Duodenal mucosa (tissue), 2 donors: ENCODE results near the gene KDM2A.
"Not testable (repeated sequence)": the region's sequence is repeated elsewhere in the genome, so short reads cannot be mapped to it uniquely, and the experiment has no call there.

Source experiments
- H3K27ac ChIP-seq: one replicate; pipeline ENCODE4 v1.7.0; 2013; ENCODE audit warnings: low read depth, low read length
- H3K27me3 ChIP-seq, 2 donors: one replicate each; pipeline ENCODE4 v1.7.0; 2013; ENCODE audit warnings: low read length in 2 of 2, control low read depth in 1 of 2; ENCODE audit not compliant: insufficient read depth in 2 of 2, control insufficient read depth in 1 of 2
- H3K36me3 ChIP-seq, 2 donors: one replicate each; pipeline ENCODE4 v1.7.0; 2013; ENCODE audit warnings: low read length in 2 of 2, control low read depth in 1 of 2; ENCODE audit not compliant: insufficient read depth in 2 of 2, control insufficient read depth in 1 of 2
- H3K4me1 ChIP-seq, 2 donors: one replicate each; pipeline ENCODE4 v1.7.0; 2013; ENCODE audit warnings: low read length in 2 of 2, control low read depth in 1 of 2; ENCODE audit not compliant: insufficient read depth in 2 of 2, control insufficient read depth in 1 of 2
- H3K4me3 ChIP-seq, 2 donors: one replicate each; pipeline ENCODE4 v1.7.0; 2013; ENCODE audit warnings: low read length in 2 of 2, low read depth in 1 of 2
- H3K9ac ChIP-seq, 2 donors: one replicate each; pipeline ENCODE4 v1.7.0; 2013; ENCODE audit warnings: low read length in 2 of 2, low read depth in 1 of 2
- H3K9me3 ChIP-seq, 2 donors: one replicate each; pipeline ENCODE4 v1.7.0; 2013; ENCODE audit warnings: low read length in 2 of 2, control low read depth in 1 of 2; ENCODE audit not compliant: control insufficient read depth in 1 of 2

The KDM2A gene

DNA sequence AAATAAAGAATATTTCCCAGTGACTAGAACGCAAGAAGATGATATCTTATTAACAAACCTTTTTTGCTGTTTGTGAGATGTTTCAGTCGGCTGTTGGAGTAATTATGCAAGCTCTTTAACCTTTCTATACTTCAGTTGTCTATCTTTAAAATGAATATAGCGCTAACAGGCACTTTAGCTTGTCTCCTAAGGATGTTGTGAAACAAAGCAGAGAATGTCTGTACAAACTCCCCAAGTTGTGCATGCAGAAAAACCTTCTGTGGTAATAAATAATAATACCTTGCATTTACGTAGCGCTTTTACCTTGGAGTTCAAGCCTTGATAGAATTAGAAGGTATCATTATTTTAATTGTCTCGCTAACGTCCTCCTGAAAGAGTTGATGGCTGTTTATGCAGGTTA is 1.9 kb upstream of the KDM2A start:
- H3K9ac ChIP-seq = no peak overlapping the region
- H3K4me1 ChIP-seq = peaks cover 8 to 20% of the 10 kb centered on the region in 2 donors
- no peak overlapping the region for H3K27ac ChIP-seq
- no peaks in the 10 kb centered on the region for H3K9me3 ChIP-seq
- H3K27me3 ChIP-seq = no peaks in the 10 kb centered on the region
- peak overlapping the region in 1 of 2 donors; percentile 18 for H3K4me3 ChIP-seq
- H3K36me3 ChIP-seq = no peaks in the 10 kb centered on the region

DNA sequence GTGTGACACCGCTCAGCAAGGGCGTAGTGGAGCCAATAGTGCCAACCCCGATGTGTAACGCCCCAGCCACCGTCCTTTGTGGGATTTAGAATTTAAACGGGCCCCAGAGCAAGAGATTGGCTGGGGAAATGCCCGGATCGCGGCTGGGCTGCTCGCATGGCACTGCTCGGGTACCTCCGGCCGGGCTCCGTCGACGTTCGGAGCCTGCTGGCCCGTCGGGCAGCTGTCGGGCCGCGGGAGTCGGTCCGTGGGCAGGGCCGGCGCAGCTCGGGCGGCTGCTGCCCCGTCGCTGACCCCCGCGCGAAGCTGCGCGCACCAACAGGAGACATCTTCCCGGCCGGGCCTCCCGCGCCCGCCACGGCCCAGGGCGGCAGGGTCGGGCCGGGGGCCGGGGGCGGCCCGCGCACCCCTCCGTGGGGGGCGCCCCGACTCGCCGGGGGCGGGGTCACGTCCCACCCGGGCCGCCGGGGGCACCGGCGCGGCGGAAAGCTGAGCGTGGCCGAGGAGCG is 1.3 kb upstream of the KDM2A start:
- H3K27ac ChIP-seq = peak overlapping the region; percentile 92
- peak overlapping the region; percentile 18 to 60 for H3K4me3 ChIP-seq
- H3K9me3 ChIP-seq = no peaks in the 10 kb centered on the region
- no peaks in the 10 kb centered on the region for H3K36me3 ChIP-seq
- peaks cover 9 to 20% of the 10 kb centered on the region in 2 donors for H3K4me1 ChIP-seq
- H3K9ac ChIP-seq = peak overlapping the region in 1 of 2 donors; percentile 57
- H3K27me3 ChIP-seq = no peaks in the 10 kb centered on the region

GRCh38 chr11:67118181-67118766 is 789 bp upstream of the KDM2A start:
- H3K4me3 ChIP-seq = peak overlapping the region; percentile 43 to 63
- no peaks in the 10 kb centered on the region for H3K9me3 ChIP-seq
- H3K27me3 ChIP-seq = no peaks in the 10 kb centered on the region
- H3K9ac ChIP-seq = peak overlapping the region; percentile 66 to 86
- no peaks in the 10 kb centered on the region for H3K36me3 ChIP-seq
- H3K27ac ChIP-seq = peak overlapping the region; percentile 92
- peaks cover 9 to 20% of the 10 kb centered on the region in 2 donors for H3K4me1 ChIP-seq

DNA sequence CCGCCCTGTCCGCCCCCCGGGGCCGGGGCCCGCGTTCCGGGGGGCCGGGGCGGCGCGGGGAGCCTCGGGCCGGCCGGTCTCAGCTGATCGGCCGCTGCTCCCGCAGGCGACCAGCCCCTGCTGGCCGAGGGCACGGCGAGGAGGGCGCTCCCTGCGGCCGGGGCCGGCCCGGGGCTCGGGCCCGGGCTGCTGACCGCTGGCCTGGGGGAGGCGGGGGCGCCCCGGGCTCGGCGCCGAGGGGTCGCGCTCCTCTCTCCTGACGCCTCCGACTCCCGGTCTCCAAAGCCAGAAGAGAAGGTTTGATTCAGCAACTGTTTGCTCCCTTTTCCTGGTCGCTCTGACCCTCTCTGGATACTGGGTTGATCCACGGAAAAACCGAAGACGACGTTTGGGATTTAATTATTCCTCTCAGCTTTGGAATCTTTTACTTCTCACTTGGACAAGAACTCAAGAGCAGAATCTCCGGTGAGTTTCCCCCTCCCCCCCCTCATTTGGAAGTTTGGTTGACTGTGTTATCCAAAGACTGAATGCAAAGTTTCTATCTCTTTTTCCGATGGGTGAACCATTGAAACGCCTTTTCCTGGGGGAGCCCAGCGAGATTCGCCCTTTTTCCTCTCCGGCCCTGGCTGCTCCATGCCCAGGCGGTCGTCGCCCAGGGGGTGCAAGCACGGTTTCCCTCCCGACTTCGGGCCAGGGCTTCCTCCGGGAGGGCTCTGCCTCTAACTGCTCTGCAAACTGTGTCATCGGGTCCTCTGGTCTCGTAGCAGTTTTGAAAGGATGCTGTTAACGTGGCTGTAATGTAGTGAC is 725 bp downstream of the KDM2A start:
- H3K4me1 ChIP-seq = peaks cover 9 to 16% of the 10 kb centered on the region in 2 donors

DNA sequence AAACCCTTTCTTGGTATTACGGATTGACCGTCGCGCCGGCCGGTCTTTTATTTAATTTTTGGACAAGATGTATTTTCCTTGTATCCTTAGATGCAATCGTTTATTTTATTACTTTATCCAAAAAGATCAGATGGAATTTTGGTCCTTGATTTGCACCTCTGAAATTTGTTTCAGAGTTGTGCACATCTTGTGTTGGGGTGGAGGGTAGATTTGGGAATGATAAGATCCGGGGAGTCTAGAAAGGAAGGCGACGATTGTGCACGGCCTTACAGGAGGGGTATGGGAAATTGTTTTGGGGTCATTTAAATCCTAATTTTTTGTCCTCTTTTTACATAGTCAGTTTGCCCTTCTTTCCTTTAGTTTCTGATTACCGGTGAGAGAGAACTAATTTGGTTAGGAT is 1.4 kb downstream of the KDM2A start:
- no peaks in the 10 kb centered on the region for H3K36me3 ChIP-seq
- H3K9ac ChIP-seq = peak overlapping the region; percentile 84 to 97
- peak overlapping the region; percentile 83 to 98 for H3K4me3 ChIP-seq
- H3K27ac ChIP-seq = no peak overlapping the region
- H3K9me3 ChIP-seq = no peaks in the 10 kb centered on the region
- no peaks in the 10 kb centered on the region for H3K27me3 ChIP-seq
- H3K4me1 ChIP-seq = peaks cover 9 to 13% of the 10 kb centered on the region in 2 donors

More for the DNA sequence above, 725 bp downstream of the KDM2A start:
- H3K9me3 ChIP-seq = no peaks in the 10 kb centered on the region
- no peaks in the 10 kb centered on the region for H3K36me3 ChIP-seq
- peak overlapping the region; percentile 84 to 97 for H3K9ac ChIP-seq
- H3K27ac ChIP-seq = peak overlapping the region; percentile 88
- H3K27me3 ChIP-seq = no peaks in the 10 kb centered on the region
- peak overlapping the region; percentile 83 to 98 for H3K4me3 ChIP-seq

DNA sequence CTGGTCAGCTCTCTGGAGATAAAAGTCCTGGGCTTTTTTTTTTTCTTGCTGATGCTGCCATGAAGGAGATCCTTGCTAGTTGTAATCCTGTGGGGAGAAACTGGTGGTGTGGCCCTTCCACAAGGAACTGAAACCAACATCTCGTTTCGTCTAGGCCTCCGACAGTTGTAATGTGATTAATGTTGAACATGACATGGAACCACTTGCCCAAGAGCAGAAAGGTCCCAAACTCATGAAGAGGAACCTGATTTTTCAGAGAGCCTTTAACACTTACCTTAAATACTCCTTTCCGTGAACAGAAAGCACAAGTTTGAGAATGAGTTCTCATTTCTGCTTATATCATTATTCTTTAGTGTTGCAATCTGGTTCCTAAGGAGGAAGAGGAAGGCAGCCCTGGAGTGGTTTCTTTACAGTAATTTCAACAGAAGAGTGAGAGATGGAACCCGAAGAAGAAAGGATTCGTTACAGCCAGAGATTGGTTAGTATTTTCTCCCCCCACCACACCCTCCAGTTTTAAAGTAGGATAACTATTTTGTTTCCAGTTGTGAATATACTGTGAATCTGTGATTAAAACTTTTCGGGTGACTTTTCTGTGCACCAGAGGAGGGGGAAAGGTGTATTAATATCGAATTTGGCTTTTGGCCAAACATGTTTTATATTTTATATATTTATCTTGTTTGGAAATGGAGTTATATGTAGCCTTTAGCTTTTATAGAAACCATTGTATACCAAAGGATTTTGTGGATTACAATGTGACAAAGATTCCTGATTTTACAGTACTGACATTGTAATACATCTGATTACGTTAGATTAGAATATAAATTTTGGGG is 2.0 kb downstream of the KDM2A start:
- peaks cover 9 to 13% of the 10 kb centered on the region in 2 donors for H3K4me1 ChIP-seq
- no peaks in the 10 kb centered on the region for H3K27me3 ChIP-seq
- peak overlapping the region; percentile 83 to 98 for H3K4me3 ChIP-seq
- no peaks in the 10 kb centered on the region for H3K36me3 ChIP-seq
- no peaks in the 10 kb centered on the region for H3K9me3 ChIP-seq
- peak overlapping the region; percentile 84 to 97 for H3K9ac ChIP-seq
- H3K27ac ChIP-seq = no peak overlapping the region

GRCh38 chr11:67123801-67124200 is 4.7 kb downstream of the KDM2A start:
- H3K4me1 ChIP-seq, H3K4me3 ChIP-seq, H3K9me3 ChIP-seq, H3K27ac ChIP-seq, H3K9ac ChIP-seq, H3K27me3 ChIP-seq: not testable (repeated sequence)
- peaks cover 0 to 10% of the 10 kb centered on the region in 2 donors for H3K36me3 ChIP-seq

GRCh38 chr11:67126243-67126642 is 7.2 kb downstream of the KDM2A start:
- not testable (repeated sequence) for H3K9me3 ChIP-seq, H3K27me3 ChIP-seq, H3K4me3 ChIP-seq, H3K27ac ChIP-seq, H3K4me1 ChIP-seq, H3K9ac ChIP-seq
- peaks cover 0 to 14% of the 10 kb centered on the region in 2 donors for H3K36me3 ChIP-seq

GRCh38 chr11:67126986-67127385 is 7.9 kb downstream of the KDM2A start:
- H3K27ac ChIP-seq = no peak overlapping the region
- H3K4me1 ChIP-seq = peaks cover 3 to 7% of the 10 kb centered on the region in 2 donors
- H3K9me3 ChIP-seq = no peaks in the 10 kb centered on the region
- no peaks in the 10 kb centered on the region for H3K27me3 ChIP-seq
- H3K36me3 ChIP-seq = peaks cover 0 to 19% of the 10 kb centered on the region in 2 donors
- no peak overlapping the region for H3K4me3 ChIP-seq
- no peak overlapping the region for H3K9ac ChIP-seq
